ENCODE data around the gene SLC4A1.
A peak's percentile ranks its signal among the peaks of the same experiment; 100 is the strongest.
"Not testable (repeated sequence)": the region's sequence is repeated elsewhere in the genome, so short reads cannot be mapped to it uniquely, and the experiment has no call there.

The SLC4A1 gene

GRCh38 chr17:44255915-44256314 lies 12.0 kb downstream of the SLC4A1 start:
- DNase-seq, result no peak

GRCh38 chr17:44254361-44255095 lies 13.4 kb downstream of the SLC4A1 start:
- no peak for DNase-seq

GRCh38 chr17:44253006-44253405 lies 14.9 kb downstream of the SLC4A1 start:
- no peak for DNase-seq

- no peak for DNase-seq
Measured at GRCh38 chr17:44251062-44251461, 16.9 kb downstream of the SLC4A1 start.

GRCh38 chr17:44249501-44250246 lies 18.3 kb downstream of the SLC4A1 start:
- DNase-seq, result no peak

GRCh38 chr17:44247876-44248736 lies 19.8 kb downstream of the SLC4A1 start:
- no peak for DNase-seq

GRCh38 chr17:44247440-44247841 lies 20.5 kb downstream of the SLC4A1 start:
- DNase-seq, result no peak

- DNase-seq, result no peak
Measured at GRCh38 chr17:44241106-44241624, 26.8 kb downstream of the SLC4A1 start.

GRCh38 chr17:44237886-44238285 lies 30.0 kb downstream of the SLC4A1 start:
- DNase-seq, result not testable (repeated sequence)

GRCh38 chr17:44236444-44236991 lies 31.4 kb downstream of the SLC4A1 start:
- DNase-seq, result no peak

GRCh38 chr17:44235583-44235936 lies 32.4 kb downstream of the SLC4A1 start:
- no peak for DNase-seq

- no peak for DNase-seq
Measured at GRCh38 chr17:44233582-44233981, 34.4 kb downstream of the SLC4A1 start.

GRCh38 chr17:44232061-44232460 lies 35.9 kb downstream of the SLC4A1 start:
- no peak for DNase-seq

GRCh38 chr17:44230140-44230539 lies 37.8 kb downstream of the SLC4A1 start:
- no peak for DNase-seq

GRCh38 chr17:44229090-44229489 lies 38.8 kb downstream of the SLC4A1 start:
- no peak for DNase-seq

GRCh38 chr17:44223541-44224071 lies 44.3 kb downstream of the SLC4A1 start:
- DNase-seq, result no peak

GRCh38 chr17:44222112-44222869 lies 45.6 kb downstream of the SLC4A1 start:
- peak; percentile 46 for DNase-seq

GRCh38 chr17:44221862-44222111 lies 46.1 kb downstream of the SLC4A1 start:
- no peak for DNase-seq

GRCh38 chr17:44221084-44221861 lies 46.7 kb downstream of the SLC4A1 start:
- DNase-seq, result peak; percentile 69

- peak; percentile 61 for DNase-seq
Measured at GRCh38 chr17:44220213-44221083, 47.5 kb downstream of the SLC4A1 start.

Data from activated naive CD4-positive, alpha-beta T cell treated with Interleukin-2 at 50 U/mL for 16 hours (primary cell).